ENCODE data around the gene ATP5MC2.
"Not testable (repeated sequence)": the region's sequence is repeated elsewhere in the genome, so short reads cannot be mapped to it uniquely, and the experiment has no call there.

The ATP5MC2 gene

GRCh38 chr12:53659011-53659551 is 16.8 kb downstream of the ATP5MC2 start:
- Histone ChIP-seq H3K4me1 (ENCODE audit: control insufficient read depth in 1 of 2, insufficient read depth in 1 of 2, low read depth in 1 of 2, low read length in 1 of 2) (no peaks in the 10 kb centered on the region), H3K4me3 (ENCODE audit: low read depth in 1 of 2, low read length in 1 of 2) (no peak overlapping the region), H3K36me3 (peaks cover 14% of the 10 kb centered on the region), H3K27me3 (no peaks in the 10 kb centered on the region), H3K9me3 (no peaks in the 10 kb centered on the region), H3K27ac (no peak overlapping the region)
- TF ChIP-seq CTCF (IDR thresholded peaks at IDR 0.05): no peak

DNA sequence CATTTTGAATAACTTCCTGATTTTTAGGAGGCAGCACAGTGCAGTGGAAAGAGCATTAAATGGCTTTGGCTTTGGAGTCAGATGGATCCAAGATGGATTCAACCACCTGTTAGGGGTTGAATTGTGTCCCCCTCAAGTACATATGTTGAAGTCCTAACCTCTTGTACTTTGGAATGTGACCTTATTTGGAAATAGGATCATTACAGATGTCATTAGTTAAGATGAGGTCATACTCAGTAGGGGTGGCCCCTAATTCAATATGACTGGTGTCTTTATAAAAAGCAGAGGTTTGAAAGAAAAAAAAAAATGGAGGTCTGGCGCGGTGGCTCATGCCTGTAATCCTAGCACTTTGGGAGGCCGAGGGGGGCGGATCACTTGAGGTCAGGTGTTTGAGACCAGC is 18.8 kb downstream of the ATP5MC2 start:
- TF ChIP-seq CTCF (IDR thresholded peaks at IDR 0.05): no peak
- no peaks in the 10 kb centered on the region for H3K27me3 ChIP-seq

GRCh38 chr12:53653595-53653994 is 22.3 kb downstream of the ATP5MC2 start:
- Histone ChIP-seq H3K9me3 (no peaks in the 10 kb centered on the region), H3K27ac (no peak overlapping the region), H3K4me1 (ENCODE audit: control insufficient read depth in 1 of 2, insufficient read depth in 1 of 2, low read depth in 1 of 2, low read length in 1 of 2) (no peaks in the 10 kb centered on the region), H3K36me3 (no peaks in the 10 kb centered on the region), H3K4me3 (ENCODE audit: low read depth in 1 of 2, low read length in 1 of 2) (no peak overlapping the region), H3K27me3 (no peaks in the 10 kb centered on the region)
- TF ChIP-seq CTCF (IDR thresholded peaks at IDR 0.05): no peak

More for the DNA sequence above, 18.8 kb downstream of the ATP5MC2 start:
- Histone ChIP-seq H3K36me3 (peaks cover under 1% of the 10 kb centered on the region), H3K9me3 (no peaks in the 10 kb centered on the region), H3K27ac (no peak overlapping the region), H3K4me1 (ENCODE audit: control insufficient read depth in 1 of 2, insufficient read depth in 1 of 2, low read depth in 1 of 2, low read length in 1 of 2) (no peaks in the 10 kb centered on the region), H3K4me3 (ENCODE audit: low read depth in 1 of 2, low read length in 1 of 2) (no peak overlapping the region)

DNA sequence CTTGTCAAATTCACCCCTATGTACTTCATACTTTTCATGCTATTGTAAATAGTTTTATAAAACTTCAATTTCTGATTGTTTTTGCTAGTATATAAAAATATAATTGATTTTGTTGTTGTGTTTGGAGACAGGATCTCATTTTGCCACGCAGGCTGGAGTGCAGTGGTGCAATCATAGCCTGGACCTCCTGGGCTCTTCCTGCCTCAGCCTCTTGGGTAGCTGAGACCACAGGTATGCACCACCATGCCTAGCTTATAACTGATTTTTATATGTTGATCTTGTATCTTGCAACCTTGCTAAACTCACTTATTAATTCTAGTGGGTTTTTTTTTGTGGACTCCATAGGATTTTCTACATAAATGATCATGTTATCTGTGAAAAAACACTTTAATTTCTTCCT is 23.5 kb downstream of the ATP5MC2 start:
- TF ChIP-seq CTCF (IDR thresholded peaks at IDR 0.05): no peak
- H3K27me3 ChIP-seq: no peaks in the 10 kb centered on the region
- H3K4me3 ChIP-seq (ENCODE audit: low read depth in 1 of 2, low read length in 1 of 2): no peak overlapping the region
- H3K4me1 ChIP-seq (ENCODE audit: control insufficient read depth in 1 of 2, insufficient read depth in 1 of 2, low read depth in 1 of 2, low read length in 1 of 2): no peaks in the 10 kb centered on the region
- no peak overlapping the region for H3K27ac ChIP-seq
- H3K9me3 ChIP-seq: no peaks in the 10 kb centered on the region
- H3K36me3 ChIP-seq: no peaks in the 10 kb centered on the region

DNA sequence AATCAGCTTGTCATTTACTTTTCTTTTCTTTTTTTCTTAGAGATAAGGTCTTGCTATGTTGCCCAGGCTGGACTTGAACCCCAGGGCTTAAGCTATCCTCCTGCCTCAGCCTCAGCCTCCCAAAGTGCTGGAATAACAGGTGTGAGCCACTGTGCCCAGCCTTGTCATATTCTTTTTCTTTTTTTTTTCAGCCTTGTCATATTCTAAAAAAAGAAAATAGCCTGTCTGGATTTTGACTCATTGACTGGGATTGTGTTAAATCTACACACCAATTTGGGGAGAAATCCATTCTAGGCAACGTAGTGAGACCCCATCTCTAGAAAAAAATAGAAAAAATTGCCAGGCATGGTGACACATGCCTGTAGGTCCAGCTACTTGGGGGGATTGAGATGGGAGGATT is 24.1 kb downstream of the ATP5MC2 start:
- no peaks in the 10 kb centered on the region for H3K4me1 ChIP-seq (ENCODE audit: control insufficient read depth in 1 of 2, insufficient read depth in 1 of 2, low read depth in 1 of 2, low read length in 1 of 2)
- H3K27me3 ChIP-seq: no peaks in the 10 kb centered on the region
- TF ChIP-seq CTCF (IDR thresholded peaks at IDR 0.05): no peak
- H3K4me3 ChIP-seq (ENCODE audit: low read depth in 1 of 2, low read length in 1 of 2): no peak overlapping the region
- H3K27ac ChIP-seq: no peak overlapping the region
- H3K36me3 ChIP-seq: no peaks in the 10 kb centered on the region
- H3K9me3 ChIP-seq: no peaks in the 10 kb centered on the region

DNA sequence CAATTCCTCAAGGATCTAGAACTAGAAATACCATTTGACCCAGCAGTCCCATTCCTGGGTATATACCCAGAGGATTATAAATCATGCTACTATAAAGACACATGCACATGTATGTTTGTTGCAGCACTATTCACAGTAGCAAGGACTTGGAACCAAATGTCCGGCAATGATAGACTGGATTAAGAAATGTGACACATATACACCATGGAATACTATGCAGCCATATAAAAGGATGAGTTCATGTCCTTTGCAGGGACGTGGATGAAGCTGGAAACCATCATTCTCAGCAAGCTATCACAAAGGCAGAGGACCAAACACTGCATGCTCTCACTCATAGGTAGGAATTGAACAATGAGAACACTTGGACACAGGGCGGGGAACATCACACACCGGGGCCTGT is 29.6 kb downstream of the ATP5MC2 start:
- H3K4me3 ChIP-seq (ENCODE audit: low read depth in 1 of 2, low read length in 1 of 2); H3K4me1 ChIP-seq (ENCODE audit: control insufficient read depth in 1 of 2, insufficient read depth in 1 of 2, low read depth in 1 of 2, low read length in 1 of 2); H3K27ac ChIP-seq; H3K36me3 ChIP-seq; H3K27me3 ChIP-seq; H3K9me3 ChIP-seq: not testable (repeated sequence)

Measured in neutrophil (primary cell).